Hepatocyte (in vitro differentiated cells): ENCODE results near the gene BCL2L1. TPM values are rescaled to one million over a fixed set of nuclear protein-coding genes. Genes with fewer than 3 reads are reported as not detected.
A peak's percentile ranks its signal among the peaks of the same experiment; 100 is the strongest.

ENCODE experiments used
- DNase-seq: peaks from one replicate; pipeline ENCODE4 v3.0.0-alpha.2; 2016; ENCODE audit warnings: low spot score
- H2AFZ ChIP-seq: fragments of 200-600 bp; sonication (generic); 2 replicates; pipeline ENCODE4 v1.6.0; 2016; ENCODE audit warnings: antibody characterized with exemption, mild to moderate bottlenecking
- H3K27ac ChIP-seq: fragments of 200-600 bp; sonication (generic); 2 replicates; pipeline ENCODE4 v1.5.1; 2016; ENCODE audit warnings: mild to moderate bottlenecking
- H3K27me3 ChIP-seq: fragments of 200-600 bp; sonication (generic); 2 replicates; pipeline ENCODE4 v1.6.1; 2016
- H3K36me3 ChIP-seq: fragments of 200-600 bp; sonication (generic); replicated peaks from 2 replicates; pipeline ENCODE4 v1.5.1; 2016; ENCODE audit warnings: low read depth; ENCODE audit not compliant: insufficient read depth
- H3K4me1 ChIP-seq: fragments of 200-600 bp; sonication (generic); 2 replicates; pipeline ENCODE4 v1.5.1; 2016; ENCODE audit warnings: mild to moderate bottlenecking, moderate library complexity; ENCODE audit not compliant: insufficient read depth
- H3K4me2 ChIP-seq: fragments of 200-600 bp; sonication (generic); 2 replicates; pipeline ENCODE4 v1.6.0; 2016
- H3K4me3 ChIP-seq: fragments of 200-600 bp; sonication (generic); 2 replicates; pipeline ENCODE4 v1.5.1; 2016; ENCODE audit warnings: mild to moderate bottlenecking
- H3K79me2 ChIP-seq: fragments of 200-600 bp; sonication (generic); 2 replicates; pipeline ENCODE4 v1.6.0; 2017; ENCODE audit warnings: mild to moderate bottlenecking
- H3K9me2 ChIP-seq: fragments of 200-600 bp; sonication (generic); replicated peaks from 2 replicates; pipeline ENCODE4 v1.6.0; 2017; ENCODE audit warnings: mild to moderate bottlenecking; ENCODE audit not compliant: insufficient read depth
- H3K9me3 ChIP-seq: fragments of 200-600 bp; sonication (generic); 2 replicates; pipeline ENCODE4 v1.5.1; 2016; ENCODE audit warnings: low read depth, mild to moderate bottlenecking
- H4K20me1 ChIP-seq: fragments of 200-600 bp; sonication (generic); 2 replicates; pipeline ENCODE4 v1.6.0; 2016; ENCODE audit warnings: mild to moderate bottlenecking; ENCODE audit not compliant: insufficient read depth, poor library complexity, severe bottlenecking
- EZH2 ChIP-seq: fragments of 200-600 bp; sonication (generic); IDR thresholded peaks from 2 replicates; pipeline ENCODE4 v1.6.1; 2016; ENCODE audit warnings: antibody characterized with exemption, mild to moderate bottlenecking, borderline replicate concordance
- EZH2phosphoT487 ChIP-seq: fragments of 200-600 bp; sonication (generic); IDR thresholded peaks from one replicate; pipeline ENCODE4 v1.6.1; 2018; ENCODE audit warnings: antibody characterized with exemption, mild to moderate bottlenecking, low read depth, moderate library complexity; ENCODE audit not compliant: unreplicated experiment, severe bottlenecking
- WGBS: methylation state at CpG from one replicate; pipeline ENCODE4 v1.1.6; 2016; ENCODE audit warnings: low lambda C conversion rate; ENCODE audit errors: missing lambda C conversion rate; 5-methylcytosine and 5-hydroxymethylcytosine counted together
- polyA plus RNA-seq: library from polyadenylated mRNA; unstranded; fragments of >200 nt; fragmentation: Nextera tagmentation; extraction: Ambion mirVana; gene quantifications from 2 replicates; pipeline ENCODE4 v1.2.1, GENCODE V29; 2016
- total RNA-seq: library from RNA; depleted of rRNA; stranded (reverse); fragments of >200 nt; gene quantifications from 2 replicates; pipeline ENCODE4 v1.2.3, GENCODE V29; 2014
- TF ChIP-seq, protein P1 (sequence below): fragments of 200-600 bp; sonication (generic); IDR thresholded peaks from 2 replicates; pipeline ENCODE4 v1.5.1; 2016; ENCODE audit warnings: antibody characterized with exemption, mild to moderate bottlenecking; ENCODE audit not compliant: poor library complexity

BCL2L1 gene
- total and polyA plus RNA-seq, 2 experiments from 2014 or later = 104 to 139 TPM

DNA sequence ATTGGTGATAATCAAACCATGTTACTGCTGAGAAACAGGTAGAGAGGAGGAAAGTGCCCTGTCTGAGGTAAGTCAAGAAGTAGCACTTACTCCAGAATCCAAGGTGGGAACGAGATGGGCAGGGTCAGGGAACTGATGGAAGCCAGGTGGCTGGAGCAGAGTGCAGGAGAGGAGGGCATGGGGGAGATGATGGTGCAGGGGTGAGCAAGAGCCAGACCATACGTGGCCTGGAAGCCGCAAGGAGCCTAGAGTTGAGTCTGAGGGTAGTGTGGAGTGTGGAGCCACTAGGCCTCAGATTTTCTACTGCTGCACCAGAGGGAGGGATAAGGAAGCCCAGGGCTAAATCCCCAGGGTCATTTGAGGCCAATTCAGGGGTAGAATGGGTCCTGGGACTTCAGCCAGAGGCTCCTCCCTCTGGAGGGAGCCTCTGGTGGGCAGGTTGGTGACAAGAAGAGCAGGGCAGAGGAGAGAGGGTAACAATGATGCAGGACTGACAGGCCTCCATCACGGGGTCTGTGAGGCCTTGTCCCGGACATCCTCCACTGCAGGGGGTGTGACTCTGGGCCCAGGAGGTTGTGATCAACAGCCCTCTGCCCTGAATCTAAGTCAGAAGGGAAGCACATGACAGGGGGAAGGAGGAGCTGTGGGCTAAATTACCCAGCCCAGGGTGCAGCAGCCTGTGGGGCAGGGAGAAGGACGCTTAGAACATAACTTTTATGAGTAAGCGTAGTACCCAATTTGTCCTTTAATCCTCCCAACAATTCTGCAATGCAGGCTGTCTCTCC is 56.2 kb downstream of the BCL2L1 start:
- H3K36me3 ChIP-seq = no peaks in the 10 kb centered on the region
- DNase-seq = no peak

DNA sequence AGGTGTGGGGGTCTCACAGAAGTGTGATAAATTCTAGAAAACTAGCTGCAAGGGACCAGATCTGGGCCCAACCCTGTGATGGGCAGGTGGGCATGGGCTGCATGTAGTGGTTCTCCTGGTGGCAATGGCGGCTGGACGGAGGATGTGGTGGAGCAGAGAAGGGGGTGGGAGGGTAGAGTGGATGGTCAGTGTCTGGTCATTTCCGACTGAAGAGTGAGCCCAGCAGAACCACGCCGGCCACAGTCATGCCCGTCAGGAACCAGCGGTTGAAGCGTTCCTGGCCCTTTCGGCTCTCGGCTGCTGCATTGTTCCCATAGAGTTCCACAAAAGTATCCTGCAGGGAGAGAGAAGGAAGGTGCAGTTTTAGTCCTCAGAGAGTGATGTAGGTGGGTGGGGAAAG is 56.9 kb downstream of the BCL2L1 start:
- DNase-seq = no peak
- Histone ChIP-seq H4K20me1 (peaks cover 23% of the 10 kb centered on the region), H3K27ac (no peak overlapping the region), H3K27me3 (no peaks in the 10 kb centered on the region), H3K9me3 (no peaks in the 10 kb centered on the region), H3K9me2 (no peaks in the 10 kb centered on the region), H3K79me2 (peaks cover 58% of the 10 kb centered on the region), H3K4me1 (peaks cover 50% of the 10 kb centered on the region), H3K4me2 (no peak overlapping the region), H3K4me3 (no peak overlapping the region), H2AFZ (no peak overlapping the region), H3K36me3 (no peaks in the 10 kb centered on the region)
- WGBS = 98% methylated on average over 10 of the region's 10 CpGs
- TF ChIP-seq EZH2phosphoT487 (no peak), EZH2 (no peak)
- TF ChIP-seq, protein P1, sequence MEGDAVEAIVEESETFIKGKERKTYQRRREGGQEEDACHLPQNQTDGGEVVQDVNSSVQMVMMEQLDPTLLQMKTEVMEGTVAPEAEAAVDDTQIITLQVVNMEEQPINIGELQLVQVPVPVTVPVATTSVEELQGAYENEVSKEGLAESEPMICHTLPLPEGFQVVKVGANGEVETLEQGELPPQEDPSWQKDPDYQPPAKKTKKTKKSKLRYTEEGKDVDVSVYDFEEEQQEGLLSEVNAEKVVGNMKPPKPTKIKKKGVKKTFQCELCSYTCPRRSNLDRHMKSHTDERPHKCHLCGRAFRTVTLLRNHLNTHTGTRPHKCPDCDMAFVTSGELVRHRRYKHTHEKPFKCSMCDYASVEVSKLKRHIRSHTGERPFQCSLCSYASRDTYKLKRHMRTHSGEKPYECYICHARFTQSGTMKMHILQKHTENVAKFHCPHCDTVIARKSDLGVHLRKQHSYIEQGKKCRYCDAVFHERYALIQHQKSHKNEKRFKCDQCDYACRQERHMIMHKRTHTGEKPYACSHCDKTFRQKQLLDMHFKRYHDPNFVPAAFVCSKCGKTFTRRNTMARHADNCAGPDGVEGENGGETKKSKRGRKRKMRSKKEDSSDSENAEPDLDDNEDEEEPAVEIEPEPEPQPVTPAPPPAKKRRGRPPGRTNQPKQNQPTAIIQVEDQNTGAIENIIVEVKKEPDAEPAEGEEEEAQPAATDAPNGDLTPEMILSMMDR = no peak

More for the DNA sequence above, 56.2 kb downstream of the BCL2L1 start:
- H4K20me1 ChIP-seq = peaks cover 30% of the 10 kb centered on the region
- no peaks in the 10 kb centered on the region for H3K27me3 ChIP-seq
- no peak overlapping the region for H3K27ac ChIP-seq
- no peak overlapping the region for H2AFZ ChIP-seq
- peaks cover 55% of the 10 kb centered on the region for H3K4me1 ChIP-seq
- H3K9me3 ChIP-seq = no peaks in the 10 kb centered on the region
- WGBS = 80% methylated on average over 7 of the region's 7 CpGs
- no peak overlapping the region for H3K4me3 ChIP-seq
- TF ChIP-seq, protein P1 = no peak
- TF ChIP-seq EZH2phosphoT487 (no peak), EZH2 (no peak)
- H3K9me2 ChIP-seq = no peaks in the 10 kb centered on the region
- peaks cover 65% of the 10 kb centered on the region for H3K79me2 ChIP-seq
- no peak overlapping the region for H3K4me2 ChIP-seq

DNA sequence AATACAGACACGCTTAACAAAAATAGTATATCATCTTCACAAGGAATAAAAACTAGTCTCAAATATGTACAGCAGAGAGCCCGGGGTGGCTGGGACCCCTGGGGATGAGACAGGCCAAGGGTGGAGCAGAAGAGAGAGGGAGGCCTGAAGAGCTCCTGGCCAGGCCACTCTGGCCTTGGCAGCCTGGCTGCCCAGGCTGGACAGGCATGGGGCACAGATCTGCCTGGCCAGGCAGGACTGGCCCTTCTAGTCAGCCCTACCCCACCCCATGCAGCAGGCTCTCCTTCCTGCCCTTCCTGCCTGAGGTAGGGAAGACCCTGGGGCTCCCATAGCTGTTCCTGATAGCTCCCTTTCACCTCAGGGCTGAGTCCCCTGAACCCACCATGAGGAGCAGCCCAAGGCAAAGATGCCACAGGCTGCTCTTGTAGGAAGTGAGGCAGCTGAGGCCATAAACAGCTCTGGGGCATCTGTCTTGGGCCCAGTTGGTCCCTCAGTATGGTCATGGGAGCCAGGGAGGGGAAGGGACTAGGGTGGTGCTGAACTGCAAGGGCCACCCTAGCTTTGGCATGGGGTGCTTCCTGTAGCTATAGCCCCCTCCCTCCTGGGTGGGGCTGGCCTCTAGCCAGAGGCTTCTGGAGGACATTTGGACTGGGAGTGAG is 57.8 kb downstream of the BCL2L1 start:
- H3K27ac ChIP-seq = peak overlapping the region; percentile 76
- TF ChIP-seq EZH2phosphoT487 = no peak
- no peak for TF ChIP-seq EZH2
- TF ChIP-seq, protein P1 = no peak
- no peaks in the 10 kb centered on the region for H3K9me3 ChIP-seq
- peaks cover 49% of the 10 kb centered on the region for H3K79me2 ChIP-seq
- no peaks in the 10 kb centered on the region for H3K9me2 ChIP-seq
- peaks cover 40% of the 10 kb centered on the region for H3K4me1 ChIP-seq
- WGBS = 82% methylated on average over 2 of the region's 2 CpGs
- H4K20me1 ChIP-seq = peaks cover 13% of the 10 kb centered on the region
- H3K4me2 ChIP-seq = peak overlapping the region; percentile 28
- no peak overlapping the region for H3K4me3 ChIP-seq
- H2AFZ ChIP-seq = no peak overlapping the region
- H3K36me3 ChIP-seq = no peaks in the 10 kb centered on the region
- no peak for DNase-seq
- no peaks in the 10 kb centered on the region for H3K27me3 ChIP-seq
